Transverse colon (tissue), 3 donors: ENCODE data around the gene BBX.

Source experiments
- EP300 ChIP-seq: sonication (generic); formaldehyde crosslinking; IDR thresholded peaks from one replicate; pipeline ENCODE4 v1.6.1; 2017; ENCODE audit warnings: antibody characterized with exemption, low read depth
- TF ChIP-seq, protein P1 (sequence below), 5 experiments: fragments of 200-600 bp in 3 of 5; fragments of 450-650 bp in 2 of 5; sonication (generic) in 3 of 5; IDR thresholded peaks; 1 replicate in 2 of 5; 2 replicates in 3 of 5; pipeline ENCODE4 v1.5.1; 2016 to 2017; ENCODE audit warnings: antibody characterized with exemption in 5 of 5, inconsistent platforms in 3 of 5, mild to moderate bottlenecking in 2 of 5, moderate library complexity in 1 of 5

DNA sequence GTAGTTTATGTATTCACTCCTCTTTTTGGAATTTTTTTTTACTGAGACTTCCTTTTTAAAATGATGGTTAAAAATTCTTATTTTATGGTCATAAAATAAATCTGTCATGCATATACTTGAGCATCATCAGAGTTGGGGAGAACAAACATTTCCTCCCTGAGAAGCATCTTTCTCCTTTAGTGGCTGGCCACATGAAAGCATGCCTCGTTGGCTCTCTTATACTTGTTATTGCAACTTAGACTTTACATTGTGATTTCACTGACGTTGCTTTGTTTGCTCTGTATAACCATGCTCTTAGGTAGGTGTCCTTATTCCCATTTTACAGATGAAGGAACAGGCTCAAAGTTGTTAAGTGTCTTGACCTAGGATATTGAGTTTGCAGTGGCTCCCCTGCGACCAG lies 18.1 kb downstream of the BBX start:
- TF ChIP-seq, protein P1, sequence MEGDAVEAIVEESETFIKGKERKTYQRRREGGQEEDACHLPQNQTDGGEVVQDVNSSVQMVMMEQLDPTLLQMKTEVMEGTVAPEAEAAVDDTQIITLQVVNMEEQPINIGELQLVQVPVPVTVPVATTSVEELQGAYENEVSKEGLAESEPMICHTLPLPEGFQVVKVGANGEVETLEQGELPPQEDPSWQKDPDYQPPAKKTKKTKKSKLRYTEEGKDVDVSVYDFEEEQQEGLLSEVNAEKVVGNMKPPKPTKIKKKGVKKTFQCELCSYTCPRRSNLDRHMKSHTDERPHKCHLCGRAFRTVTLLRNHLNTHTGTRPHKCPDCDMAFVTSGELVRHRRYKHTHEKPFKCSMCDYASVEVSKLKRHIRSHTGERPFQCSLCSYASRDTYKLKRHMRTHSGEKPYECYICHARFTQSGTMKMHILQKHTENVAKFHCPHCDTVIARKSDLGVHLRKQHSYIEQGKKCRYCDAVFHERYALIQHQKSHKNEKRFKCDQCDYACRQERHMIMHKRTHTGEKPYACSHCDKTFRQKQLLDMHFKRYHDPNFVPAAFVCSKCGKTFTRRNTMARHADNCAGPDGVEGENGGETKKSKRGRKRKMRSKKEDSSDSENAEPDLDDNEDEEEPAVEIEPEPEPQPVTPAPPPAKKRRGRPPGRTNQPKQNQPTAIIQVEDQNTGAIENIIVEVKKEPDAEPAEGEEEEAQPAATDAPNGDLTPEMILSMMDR (IDR thresholded peaks at IDR 0.05) = no peak
- TF ChIP-seq EP300 = no peak
